H7 (cell line): ENCODE data around the gene RBM15. TPM values are rescaled to one million over a fixed set of nuclear protein-coding genes. Genes with fewer than 3 reads are reported as not detected.

Experiments
- DNase-seq: peaks from one replicate; pipeline ENCODE4 v3.0.0; 2012
- H3K27me3 ChIP-seq: 2 replicates; pipeline ENCODE4 v1.6.0; 2011; ENCODE audit warnings: mild to moderate bottlenecking, low read length; ENCODE audit not compliant: control insufficient read depth, insufficient read depth
- H3K36me3 ChIP-seq: replicated peaks from 2 replicates; pipeline ENCODE4 v1.5.1; 2011; ENCODE audit warnings: low read length; ENCODE audit not compliant: control insufficient read depth, insufficient read depth
- H3K4me3 ChIP-seq: 2 replicates; pipeline ENCODE4 v1.5.1; 2011; ENCODE audit warnings: low read depth, mild to moderate bottlenecking, control low read depth, low read length, moderate library complexity; ENCODE audit not compliant: insufficient read depth
- total RNA-seq: library from RNA; depleted of rRNA; stranded (reverse); fragments of >200 nt; shearing (Covaris generic); gene quantifications from 2 replicates; pipeline ENCODE4 v1.2.3, GENCODE V29; 2014

The RBM15 gene
- total RNA-seq, 1 experiment from 2014 or later: 56.6 TPM

GRCh38 chr1:110336300-110337039, 2.7 kb upstream of the RBM15 start:
- DNase-seq: no peak
- H3K27me3 ChIP-seq: no peaks in the 10 kb centered on the region
- no peak overlapping the region for H3K4me3 ChIP-seq
- peaks cover 9% of the 10 kb centered on the region for H3K36me3 ChIP-seq

DNA sequence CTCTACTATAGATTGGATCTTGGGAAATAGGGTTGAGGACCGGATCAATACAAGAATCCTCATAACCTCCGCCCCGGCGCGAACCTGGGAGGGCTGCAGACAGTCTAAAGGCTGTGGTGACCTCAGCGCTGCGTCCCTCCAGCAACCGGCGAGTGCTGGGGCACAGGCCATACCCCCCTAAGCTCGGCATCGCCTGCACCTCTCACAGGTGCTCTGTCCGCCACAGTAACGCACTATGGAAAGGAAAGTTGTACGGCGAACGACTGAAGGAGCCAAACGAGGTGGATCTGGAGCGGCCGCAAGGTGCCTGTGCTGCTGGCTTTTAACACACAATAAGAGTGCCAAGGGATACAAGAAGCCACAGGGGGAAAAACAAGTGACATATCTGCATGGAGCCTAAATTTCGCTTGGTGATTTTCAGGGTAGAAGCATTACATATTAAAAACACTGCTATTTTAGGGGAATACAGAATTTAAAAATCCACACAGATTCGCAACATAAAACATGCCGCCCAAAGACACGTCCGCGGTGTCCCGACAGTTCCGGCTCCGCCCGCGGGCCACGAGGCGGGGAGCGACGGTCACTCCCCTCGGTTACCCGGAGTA, 1.4 kb upstream of the RBM15 start:
- peak; percentile 64 for DNase-seq
- Histone ChIP-seq H3K4me3 (peak overlapping the region; percentile 99), H3K27me3 (no peaks in the 10 kb centered on the region), H3K36me3 (peaks cover 15% of the 10 kb centered on the region)

- Histone ChIP-seq H3K27me3 (no peaks in the 10 kb centered on the region), H3K36me3 (peaks cover 15% of the 10 kb centered on the region), H3K4me3 (peak overlapping the region; percentile 99)
- peak; percentile 95 for DNase-seq
Observed at GRCh38 chr1:110338309-110338885, 780 bp upstream of the RBM15 start.

DNA sequence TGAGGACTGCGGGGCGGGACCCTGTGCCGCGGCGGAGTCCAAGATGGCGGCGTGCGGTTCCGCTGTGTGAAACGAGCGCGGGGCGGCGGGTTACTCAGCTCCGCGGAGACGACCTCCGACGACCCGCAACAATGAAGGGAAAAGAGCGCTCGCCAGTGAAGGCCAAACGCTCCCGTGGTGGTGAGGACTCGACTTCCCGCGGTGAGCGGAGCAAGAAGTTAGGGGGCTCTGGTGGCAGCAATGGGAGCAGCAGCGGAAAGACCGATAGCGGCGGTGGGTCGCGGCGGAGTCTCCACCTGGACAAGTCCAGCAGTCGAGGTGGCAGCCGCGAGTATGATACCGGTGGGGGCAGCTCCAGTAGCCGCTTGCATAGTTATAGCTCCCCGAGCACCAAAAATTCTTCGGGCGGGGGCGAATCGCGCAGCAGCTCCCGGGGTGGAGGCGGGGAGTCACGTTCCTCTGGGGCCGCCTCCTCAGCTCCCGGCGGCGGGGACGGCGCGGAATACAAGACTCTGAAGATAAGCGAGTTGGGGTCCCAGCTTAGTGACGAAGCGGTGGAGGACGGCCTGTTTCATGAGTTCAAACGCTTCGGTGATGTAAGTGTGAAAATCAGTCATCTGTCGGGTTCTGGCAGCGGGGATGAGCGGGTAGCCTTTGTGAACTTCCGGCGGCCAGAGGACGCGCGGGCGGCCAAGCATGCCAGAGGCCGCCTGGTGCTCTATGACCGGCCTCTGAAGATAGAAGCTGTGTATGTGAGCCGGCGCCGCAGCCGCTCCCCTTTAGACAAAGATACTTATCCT, 430 bp downstream of the RBM15 start:
- peak; percentile 75 for DNase-seq
- Histone ChIP-seq H3K4me3 (peak overlapping the region; percentile 99), H3K27me3 (no peaks in the 10 kb centered on the region), H3K36me3 (peaks cover 15% of the 10 kb centered on the region)

DNA sequence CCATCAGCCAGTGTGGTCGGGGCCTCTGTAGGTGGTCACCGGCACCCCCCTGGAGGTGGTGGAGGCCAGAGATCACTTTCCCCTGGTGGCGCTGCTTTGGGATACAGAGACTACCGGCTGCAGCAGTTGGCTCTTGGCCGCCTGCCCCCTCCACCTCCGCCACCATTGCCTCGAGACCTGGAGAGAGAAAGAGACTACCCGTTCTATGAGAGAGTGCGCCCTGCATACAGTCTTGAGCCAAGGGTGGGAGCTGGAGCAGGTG, 961 bp downstream of the RBM15 start:
- Histone ChIP-seq H3K27me3 (no peaks in the 10 kb centered on the region), H3K36me3 (peaks cover 15% of the 10 kb centered on the region), H3K4me3 (peak overlapping the region; percentile 99)
- no peak for DNase-seq

GRCh38 chr1:110341146-110341871, 2.1 kb downstream of the RBM15 start:
- peak overlapping the region; percentile 2; the same call in 1 of the 2 replicates for H3K4me3 ChIP-seq
- no peak for DNase-seq
- H3K27me3 ChIP-seq: no peaks in the 10 kb centered on the region
- peaks cover 15% of the 10 kb centered on the region for H3K36me3 ChIP-seq

GRCh38 chr1:110341872-110342331, 2.7 kb downstream of the RBM15 start:
- H3K4me3 ChIP-seq: peak overlapping the region; percentile 2; the same call in 1 of the 2 replicates
- peaks cover 15% of the 10 kb centered on the region for H3K36me3 ChIP-seq
- peak; percentile 21 for DNase-seq

DNA sequence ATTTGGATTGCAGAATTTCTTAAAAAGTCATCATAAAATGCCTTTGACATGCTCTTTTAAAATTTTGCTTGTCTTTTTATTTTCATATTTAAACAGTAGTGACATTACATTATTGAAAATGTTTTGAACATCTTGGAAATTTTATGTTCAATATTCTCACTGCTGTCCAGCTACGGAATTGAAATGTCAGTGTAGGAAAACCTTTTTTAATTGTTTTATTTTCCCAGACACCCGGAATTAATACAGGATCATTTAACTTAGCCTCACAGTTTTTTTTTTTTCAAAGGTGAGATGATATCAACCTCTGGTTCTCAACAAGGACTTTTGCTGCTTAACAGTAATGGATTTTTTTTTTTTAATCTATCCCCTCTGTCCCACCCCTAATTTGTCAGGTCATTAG, 4.1 kb downstream of the RBM15 start:
- H3K36me3 ChIP-seq: peaks cover 19% of the 10 kb centered on the region
- H3K4me3 ChIP-seq: no peak overlapping the region
- no peaks in the 10 kb centered on the region for H3K27me3 ChIP-seq
- DNase-seq: no peak

More at GRCh38 chr1:110341872-110342331, 2.7 kb downstream of the RBM15 start:
- no peaks in the 10 kb centered on the region for H3K27me3 ChIP-seq

GRCh38 chr1:110344152-110344551, 5.0 kb downstream of the RBM15 start:
- no peaks in the 10 kb centered on the region for H3K27me3 ChIP-seq
- peaks cover 19% of the 10 kb centered on the region for H3K36me3 ChIP-seq
- no peak overlapping the region for H3K4me3 ChIP-seq
- DNase-seq: no peak

DNA sequence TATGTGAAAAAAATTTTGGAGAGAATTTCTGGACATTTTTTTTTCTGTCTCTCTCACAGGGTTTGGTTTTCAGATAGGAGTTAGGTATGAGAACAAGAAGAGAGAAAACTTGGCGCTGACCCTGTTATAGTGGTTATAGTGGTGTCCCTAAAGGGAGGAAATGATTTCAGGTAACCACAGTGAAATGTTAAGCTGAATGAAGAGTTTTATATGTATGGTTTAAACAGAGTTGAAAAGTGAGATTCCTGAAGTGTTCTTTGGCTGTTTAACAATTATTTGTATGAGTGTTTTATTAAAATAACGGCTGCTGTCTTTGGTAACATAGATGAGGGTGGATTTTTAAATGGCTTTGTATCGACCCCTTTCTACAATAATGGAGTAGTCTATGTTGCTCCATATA, 6.3 kb downstream of the RBM15 start:
- DNase-seq: no peak
- no peaks in the 10 kb centered on the region for H3K27me3 ChIP-seq
- no peak overlapping the region for H3K4me3 ChIP-seq
- peaks cover 20% of the 10 kb centered on the region for H3K36me3 ChIP-seq

DNA sequence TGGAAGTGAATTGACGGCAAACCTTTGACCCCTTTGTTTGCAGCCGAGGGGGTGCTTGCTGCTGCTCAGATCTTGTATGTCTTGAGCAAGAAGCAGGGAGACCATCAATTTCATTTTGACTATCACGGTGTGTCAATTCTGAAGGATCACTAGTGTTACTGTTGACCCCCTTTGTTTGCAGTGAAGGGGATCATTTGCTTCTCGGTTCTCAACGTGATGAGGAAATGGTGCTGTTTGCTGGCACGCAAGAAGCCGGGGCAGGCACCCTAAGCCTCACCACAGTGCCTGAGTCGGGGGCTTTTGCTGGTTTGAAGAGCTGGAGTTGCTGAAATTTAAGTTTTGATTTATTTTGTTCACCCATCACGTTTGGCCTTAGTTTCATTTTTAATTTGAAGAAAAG, 7.5 kb downstream of the RBM15 start:
- Histone ChIP-seq H3K36me3 (peaks cover 9% of the 10 kb centered on the region), H3K4me3 (no peak overlapping the region), H3K27me3 (no peaks in the 10 kb centered on the region)
- peak; percentile 11 for DNase-seq

- Histone ChIP-seq H3K36me3 (peaks cover 5% of the 10 kb centered on the region), H3K4me3 (no peak overlapping the region)
- no peak for DNase-seq
Observed at GRCh38 chr1:110347182-110347893, 8.2 kb downstream of the RBM15 start.

GRCh38 chr1:110348050-110348449, 8.9 kb downstream of the RBM15 start:
- H3K4me3 ChIP-seq: no peak overlapping the region
- no peaks in the 10 kb centered on the region for H3K27me3 ChIP-seq
- peaks cover 5% of the 10 kb centered on the region for H3K36me3 ChIP-seq
- no peak for DNase-seq

More at GRCh38 chr1:110347182-110347893, 8.2 kb downstream of the RBM15 start:
- no peaks in the 10 kb centered on the region for H3K27me3 ChIP-seq
